Caco-2 (cell line): Measurements from ENCODE around the gene DDX24. TPM values are rescaled to one million over a fixed set of nuclear protein-coding genes. Genes with fewer than 3 reads are reported as not detected.
A peak's percentile ranks its signal among the peaks of the same experiment; 100 is the strongest.

Experiments used
- BruUV-seq: library from RNA; stranded (reverse); fragments of 400-500 nt; replicated peaks from 2 replicates; lab custom pipeline; 2021; lab: Mats Ljungman, UMichigan
- CTCF ChIA-PET: fragments of 300-600 bp; sonication (Branson Sonifier 250); formaldehyde crosslinking; loops from one replicate; lab custom pipeline; 2022; ENCODE audit warnings: antibody characterized with exemption; lab: Charles Lee
- POLR2A ChIA-PET: fragments of 300-600 bp; sonication (Branson Sonifier 250); formaldehyde crosslinking; loops from one replicate; lab custom pipeline; 2022; ENCODE audit warnings: antibody characterized with exemption; lab: Charles Lee
- DNase-seq, 2 experiments: peaks; one replicate each; pipeline versions ENCODE4 v3.0.0 to v3.0.0-alpha.2; 2020 to 2022
- H3K27me3 ChIP-seq: replicated peaks from 2 replicates; pipeline ENCODE4 v1.6.0; 2011; ENCODE audit warnings: low read length; ENCODE audit not compliant: control insufficient read depth, insufficient read depth
- H3K36me3 ChIP-seq: 2 replicates; pipeline ENCODE4 v1.5.1; 2011; ENCODE audit warnings: low read length; ENCODE audit not compliant: control insufficient read depth, insufficient read depth
- H3K4me1 ChIP-seq: fragments of 250-450 bp; sonication (Bioruptor Pico); 2 replicates; pipeline ENCODE4 v1.5.1; 2020; ENCODE audit warnings: mild to moderate bottlenecking
- H3K4me3 ChIP-seq: 2 replicates; pipeline ENCODE4 v1.5.1; 2011; ENCODE audit warnings: low read depth, mild to moderate bottlenecking, control low read depth, low read length
- H3K9me3 ChIP-seq: fragments of 250-450 bp; sonication (Bioruptor Pico); 2 replicates; pipeline ENCODE4 v1.5.1; 2020; ENCODE audit warnings: mild to moderate bottlenecking, moderate library complexity
- H3K27ac Mint-ChIP-seq: one replicate; pipeline ENCODE4 v1.8.0; 2022; ENCODE audit warnings: mixed read lengths; ENCODE audit not compliant: unreplicated experiment
- H3K27me3 Mint-ChIP-seq: one replicate; pipeline ENCODE4 v1.8.0; 2022; ENCODE audit warnings: mixed read lengths; ENCODE audit not compliant: insufficient read depth, unreplicated experiment
- H3K36me3 Mint-ChIP-seq: one replicate; pipeline ENCODE4 v1.8.0; 2022; ENCODE audit warnings: mild to moderate bottlenecking, mixed read lengths; ENCODE audit not compliant: insufficient read depth, unreplicated experiment
- H3K4me1 Mint-ChIP-seq: one replicate; pipeline ENCODE4 v1.8.0; 2022; ENCODE audit warnings: low read depth, mixed read lengths; ENCODE audit not compliant: unreplicated experiment
- H3K4me3 Mint-ChIP-seq: one replicate; pipeline ENCODE4 v1.8.0; 2022; ENCODE audit warnings: mild to moderate bottlenecking, moderate library complexity, mixed read lengths; ENCODE audit not compliant: unreplicated experiment
- H3K9me3 Mint-ChIP-seq: one replicate; pipeline ENCODE4 v1.8.0; 2022; ENCODE audit warnings: mixed read lengths; ENCODE audit not compliant: unreplicated experiment
- CTCF ChIP-seq, 2 experiments: fragments of 200-600 bp in 1 of 2; IDR thresholded peaks; 1 replicate in 1 of 2; 2 replicates in 1 of 2; pipeline versions ENCODE4 v1.5.1 to v1.8.0; 2011 to 2022; ENCODE audit warnings: antibody characterized with exemption in 1 of 2, control low read depth in 1 of 2, inconsistent platforms in 1 of 2, low read depth in 1 of 2, low read length in 1 of 2, mild to moderate bottlenecking in 1 of 2, moderate library complexity in 1 of 2; ENCODE audit not compliant: insufficient read depth in 1 of 2, severe bottlenecking in 1 of 2, unreplicated experiment in 1 of 2
- intact Hi-C: fragments of 100-400 bp; cut with micrococcal nuclease; formaldehyde crosslinking; loops from one replicate; pipeline ENCODE4 v1.10.0; 2022; ENCODE audit not compliant: unreplicated experiment
- total RNA-seq: library from RNA; stranded (reverse); gene quantifications from 2 replicates; pipeline ENCODE4 v1.2.3, GENCODE V29; 2022

The DDX24 gene
- total RNA-seq, 1 experiment from 2014 or later, result 131 TPM

GRCh38 chr14:94026173-94026888 is 54.7 kb downstream of the DDX24 start, which contains the start of gene OTUB2:
Gene OTUB2, plus strand, starts transcription at chr14:94026340. Its CDS starts 198 bp downstream, at chr14:94026538.
- BruUV-seq, result no TSS peak
- POLR2A ChIA-PET, result no interaction called here
- H3K4me3 Mint-ChIP-seq, result peak within 1 kb of the TSS; percentile 69

GRCh38 chr14:94025720-94026119 is 55.3 kb downstream of the DDX24 start:
- POLR2A ChIA-PET, result no interaction called here
- H3K4me1 ChIP-seq, result peaks cover 11% of the 10 kb centered on the region; the same call in 1 of the 2 replicates
- Mint-ChIP-seq H3K27ac (no peak overlapping the region), H3K36me3 (no peaks in the 10 kb centered on the region), H3K9me3 (no peaks in the 10 kb centered on the region), H3K27me3 (no peaks in the 10 kb centered on the region), H3K4me3 (peak overlapping the region; percentile 69), H3K4me1 (peaks cover 14% of the 10 kb centered on the region)
- no peaks in the 10 kb centered on the region for H3K27me3 ChIP-seq
- no peak for DNase-seq
- no peak for TF ChIP-seq CTCF (IDR thresholded peaks at IDR 0.05; ENCODE audit: insufficient read depth in 1 of 2, low read depth in 1 of 2, low read length in 1 of 2, severe bottlenecking in 1 of 2, unreplicated experiment in 1 of 2)
- H3K36me3 ChIP-seq, result no peaks in the 10 kb centered on the region
- no peaks in the 10 kb centered on the region for H3K9me3 ChIP-seq
- 0 out of 2 replicates have a peak overlapping the region, but pooled peaks have one; percentile 11 for H3K4me3 ChIP-seq
- intact Hi-C loops, result no loop called here
- CTCF ChIA-PET, result interaction anchor here (0.6 to 1.2 kb wide), 2 partner anchors 11 to 155 kb away, joined by 3 to 8 read pairs; no protein-coding TSS in a partner anchor
- no TSS peak for BruUV-seq

More at GRCh38 chr14:94026173-94026888, 54.7 kb downstream of the DDX24 start, which contains the start of gene OTUB2:
- H3K27me3 ChIP-seq, result no peaks in the 10 kb centered on the region
- Mint-ChIP-seq H3K9me3 (no peaks in the 10 kb centered on the region), H3K4me1 (peaks cover 10% of the 10 kb centered on the region), H3K27me3 (no peaks in the 10 kb centered on the region), H3K27ac (no peak within 1 kb of the TSS), H3K36me3 (no peaks in the 10 kb centered on the region)
- no peak for TF ChIP-seq CTCF (IDR thresholded peaks at IDR 0.05; ENCODE audit: insufficient read depth in 1 of 2, low read depth in 1 of 2, low read length in 1 of 2, severe bottlenecking in 1 of 2, unreplicated experiment in 1 of 2)
- CTCF ChIA-PET, result interaction anchor here (0.6 to 1.2 kb wide), 2 partner anchors 10 to 154 kb away, joined by 3 to 8 read pairs; no protein-coding TSS in a partner anchor
- peak; percentile 97 to 98 for DNase-seq
- no peaks in the 10 kb centered on the region for H3K9me3 ChIP-seq
- no peaks in the 10 kb centered on the region for H3K36me3 ChIP-seq
- H3K4me1 ChIP-seq, result peaks cover 11% of the 10 kb centered on the region; the same call in 1 of the 2 replicates
- H3K4me3 ChIP-seq, result peak within 1 kb of the TSS; percentile 71
- intact Hi-C loops, result no loop called here

DNA sequence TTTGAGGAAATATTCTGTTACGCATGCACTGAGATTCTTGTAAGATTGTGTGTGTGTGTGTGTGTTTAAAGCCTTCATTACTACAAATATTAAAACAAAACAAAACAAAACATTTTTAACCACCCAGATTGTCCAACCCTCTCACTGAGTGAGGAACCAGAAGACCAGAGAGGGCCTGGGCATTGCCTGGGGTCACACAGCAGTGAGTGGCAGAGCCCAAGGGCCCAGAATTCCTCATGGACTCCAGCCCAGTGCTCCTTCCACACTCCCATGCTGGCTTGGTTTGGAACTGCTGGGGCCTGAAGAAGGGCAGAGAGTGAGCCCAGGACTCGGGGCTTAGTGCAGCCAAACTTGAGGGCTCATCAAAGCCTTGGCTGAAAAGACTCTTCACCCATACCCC is 56.5 kb downstream of the DDX24 start:
- H3K4me3 Mint-ChIP-seq, result no peak overlapping the region
- CTCF ChIA-PET, result no interaction called here
- no peak overlapping the region for H3K27ac Mint-ChIP-seq
- H3K4me1 ChIP-seq, result peaks cover 11% of the 10 kb centered on the region; the same call in 1 of the 2 replicates
- no peaks in the 10 kb centered on the region for H3K9me3 Mint-ChIP-seq
- H3K27me3 ChIP-seq, result no peaks in the 10 kb centered on the region
- H3K36me3 ChIP-seq, result no peaks in the 10 kb centered on the region
- peaks cover 18% of the 10 kb centered on the region for H3K4me1 Mint-ChIP-seq
- H3K27me3 Mint-ChIP-seq, result no peaks in the 10 kb centered on the region
- no peaks in the 10 kb centered on the region for H3K9me3 ChIP-seq
- intact Hi-C loops, result no loop called here
- POLR2A ChIA-PET, result no interaction called here
- no peak for TF ChIP-seq CTCF (IDR thresholded peaks at IDR 0.05; ENCODE audit: insufficient read depth in 1 of 2, low read depth in 1 of 2, low read length in 1 of 2, severe bottlenecking in 1 of 2, unreplicated experiment in 1 of 2)
- no peak for DNase-seq
- H3K36me3 Mint-ChIP-seq, result no peaks in the 10 kb centered on the region
- no peak overlapping the region for H3K4me3 ChIP-seq
- BruUV-seq, result no TSS peak
